Muscle layer of colon (tissue), 2 donors: ENCODE measurements around the gene IL16.
"Not testable (repeated sequence)": the region's sequence is repeated elsewhere in the genome, so short reads cannot be mapped to it uniquely, and the experiment has no call there.

ENCODE experiments used
- H3K27ac ChIP-seq: one replicate; pipeline ENCODE4 v1.7.0; 2013; ENCODE audit warnings: low read depth, mild to moderate bottlenecking, low read length, moderate library complexity
- H3K27me3 ChIP-seq, 2 donors: one replicate each; pipeline ENCODE4 v1.7.0; 2013; ENCODE audit warnings: low read length in 2 of 2, mild to moderate bottlenecking in 2 of 2; ENCODE audit not compliant: insufficient read depth in 2 of 2, control insufficient read depth in 1 of 2
- H3K36me3 ChIP-seq: one replicate; pipeline ENCODE4 v1.7.0; 2013; ENCODE audit warnings: mild to moderate bottlenecking, low read length; ENCODE audit not compliant: insufficient read depth
- H3K4me1 ChIP-seq: one replicate; pipeline ENCODE4 v1.7.0; 2013; ENCODE audit warnings: mild to moderate bottlenecking, low read length; ENCODE audit not compliant: insufficient read depth
- H3K4me3 ChIP-seq, 2 donors: one replicate each; pipeline ENCODE4 v1.7.0; 2013; ENCODE audit warnings: low read length in 2 of 2, low read depth in 1 of 2, mild to moderate bottlenecking in 1 of 2, moderate library complexity in 1 of 2
- H3K9ac ChIP-seq: one replicate; pipeline ENCODE4 v1.7.0; 2013; ENCODE audit warnings: low read length
- H3K9me3 ChIP-seq: one replicate; pipeline ENCODE4 v1.7.0; 2013; ENCODE audit warnings: mild to moderate bottlenecking, low read length
- donor health status: abdominal sarcoma.
- donor health status: Adenocarcinoma of cecum.

Gene IL16

GRCh38 chr15:81339321-81339720 lies 142.6 kb downstream of the IL16 start:
- Histone ChIP-seq H3K27ac (no peak overlapping the region), H3K9me3 (no peaks in the 10 kb centered on the region), H3K27me3 (no peaks in the 10 kb centered on the region), H3K9ac (no peak overlapping the region), H3K4me3 (no peak overlapping the region), H3K4me1 (peaks cover 15% of the 10 kb centered on the region), H3K36me3 (no peaks in the 10 kb centered on the region)

GRCh38 chr15:81339851-81340250 lies 143.2 kb downstream of the IL16 start:
- Histone ChIP-seq H3K9ac (no peak overlapping the region), H3K9me3 (no peaks in the 10 kb centered on the region), H3K27ac (no peak overlapping the region)

GRCh38 chr15:81341351-81341750 lies 144.7 kb downstream of the IL16 start:
- peaks cover 15% of the 10 kb centered on the region for H3K4me1 ChIP-seq
- H3K27me3 ChIP-seq, result no peaks in the 10 kb centered on the region
- H3K36me3 ChIP-seq, result no peaks in the 10 kb centered on the region
- no peaks in the 10 kb centered on the region for H3K9me3 ChIP-seq
- no peak overlapping the region for H3K27ac ChIP-seq
- no peak overlapping the region for H3K4me3 ChIP-seq
- H3K9ac ChIP-seq, result no peak overlapping the region

More at GRCh38 chr15:81339851-81340250, 143.2 kb downstream of the IL16 start:
- Histone ChIP-seq H3K27me3 (no peaks in the 10 kb centered on the region), H3K4me1 (peaks cover 15% of the 10 kb centered on the region), H3K36me3 (no peaks in the 10 kb centered on the region), H3K4me3 (no peak overlapping the region)

GRCh38 chr15:81343371-81343770 lies 146.7 kb downstream of the IL16 start:
- Histone ChIP-seq H3K9me3 (no peaks in the 10 kb centered on the region), H3K4me3 (no peak overlapping the region), H3K27ac (no peak overlapping the region), H3K36me3 (no peaks in the 10 kb centered on the region), H3K4me1 (peaks cover 14% of the 10 kb centered on the region), H3K9ac (no peak overlapping the region), H3K27me3 (no peaks in the 10 kb centered on the region)

GRCh38 chr15:81346611-81347010 lies 149.9 kb downstream of the IL16 start:
- no peak overlapping the region for H3K4me3 ChIP-seq

GRCh38 chr15:81347910-81348309 lies 151.2 kb downstream of the IL16 start:
- Histone ChIP-seq H3K4me3 (no peak overlapping the region), H3K9ac (no peak overlapping the region), H3K36me3 (no peaks in the 10 kb centered on the region), H3K4me1 (no peaks in the 10 kb centered on the region), H3K9me3 (no peaks in the 10 kb centered on the region), H3K27ac (no peak overlapping the region), H3K27me3 (no peaks in the 10 kb centered on the region)

More at GRCh38 chr15:81346611-81347010, 149.9 kb downstream of the IL16 start:
- Histone ChIP-seq H3K4me1 (no peaks in the 10 kb centered on the region), H3K9ac (no peak overlapping the region), H3K27me3 (no peaks in the 10 kb centered on the region), H3K27ac (no peak overlapping the region), H3K36me3 (no peaks in the 10 kb centered on the region), H3K9me3 (no peaks in the 10 kb centered on the region)

GRCh38 chr15:81348691-81349090 lies 152.0 kb downstream of the IL16 start:
- not testable (repeated sequence) for H3K27me3 ChIP-seq, H3K9me3 ChIP-seq, H3K27ac ChIP-seq, H3K36me3 ChIP-seq, H3K9ac ChIP-seq, H3K4me1 ChIP-seq, H3K4me3 ChIP-seq

- Histone ChIP-seq H3K9ac (no peak overlapping the region), H3K36me3 (no peaks in the 10 kb centered on the region), H3K4me3 (no peak overlapping the region), H3K27me3 (no peaks in the 10 kb centered on the region), H3K27ac (no peak overlapping the region), H3K4me1 (no peaks in the 10 kb centered on the region), H3K9me3 (no peaks in the 10 kb centered on the region)
These were observed 152.6 kb downstream of the IL16 start for GRCh38 chr15:81349271-81349670.

- H3K27ac ChIP-seq, result no peak overlapping the region
- H3K36me3 ChIP-seq, result no peaks in the 10 kb centered on the region
- H3K9ac ChIP-seq, result no peak overlapping the region
- H3K4me3 ChIP-seq, result no peak overlapping the region
- H3K27me3 ChIP-seq, result no peaks in the 10 kb centered on the region
- H3K4me1 ChIP-seq, result no peaks in the 10 kb centered on the region
- H3K9me3 ChIP-seq, result no peaks in the 10 kb centered on the region
These were observed 155.0 kb downstream of the IL16 start for GRCh38 chr15:81351651-81352050.

GRCh38 chr15:81356252-81356651 lies 159.6 kb downstream of the IL16 start:
- H3K27me3 ChIP-seq, result no peaks in the 10 kb centered on the region
- H3K4me3 ChIP-seq, result no peak overlapping the region
- H3K27ac ChIP-seq, result no peak overlapping the region
- H3K9ac ChIP-seq, result no peak overlapping the region
- no peaks in the 10 kb centered on the region for H3K4me1 ChIP-seq
- H3K36me3 ChIP-seq, result no peaks in the 10 kb centered on the region
- no peaks in the 10 kb centered on the region for H3K9me3 ChIP-seq

- no peaks in the 10 kb centered on the region for H3K36me3 ChIP-seq
- H3K4me1 ChIP-seq, result no peaks in the 10 kb centered on the region
- H3K4me3 ChIP-seq, result no peak overlapping the region
- no peak overlapping the region for H3K27ac ChIP-seq
- H3K27me3 ChIP-seq, result no peaks in the 10 kb centered on the region
- no peaks in the 10 kb centered on the region for H3K9me3 ChIP-seq
- no peak overlapping the region for H3K9ac ChIP-seq
These were observed 160.6 kb downstream of the IL16 start for GRCh38 chr15:81357180-81357686.

GRCh38 chr15:81358248-81358647 lies 161.6 kb downstream of the IL16 start:
- Histone ChIP-seq H3K27me3 (no peaks in the 10 kb centered on the region), H3K36me3 (no peaks in the 10 kb centered on the region), H3K27ac (no peak overlapping the region), H3K9ac (no peak overlapping the region), H3K4me3 (no peak overlapping the region), H3K9me3 (no peaks in the 10 kb centered on the region), H3K4me1 (no peaks in the 10 kb centered on the region)
